ENCODE measurements around the gene MRPS27.

MRPS27 gene

DNA sequence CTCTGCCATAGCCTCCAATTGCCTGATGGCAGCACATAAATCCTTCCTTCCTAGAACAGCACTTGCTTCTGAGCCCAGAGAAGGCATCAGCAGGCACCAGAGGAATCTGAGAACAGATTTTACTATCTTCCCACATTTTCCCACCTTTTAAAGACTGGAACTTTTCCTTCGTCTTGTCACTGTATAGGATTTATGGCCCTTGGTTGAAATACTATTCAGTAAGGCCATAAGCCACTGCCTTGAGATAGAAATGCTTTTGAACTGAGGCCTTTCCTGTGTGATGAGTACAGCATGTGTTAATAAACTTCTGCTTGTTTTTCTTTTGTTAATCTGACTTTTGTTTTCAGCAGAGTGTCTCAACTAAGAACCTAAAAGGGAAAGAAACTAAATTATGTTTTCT is 84.3 kb downstream of the MRPS27 start:
- in situ Hi-C loops (cut with HindIII; ENCODE audit: low sequenced_read_pairs), result no loop called here

- in situ Hi-C loops (cut with HindIII; ENCODE audit: low sequenced_read_pairs), result no loop called here
These were observed 85.2 kb downstream of the MRPS27 start for GRCh38 chr5:72234868-72235267.

- in situ Hi-C loops (cut with HindIII; ENCODE audit: low sequenced_read_pairs), result no loop called here
These were observed 85.8 kb downstream of the MRPS27 start for GRCh38 chr5:72234265-72234700.

- in situ Hi-C loops (cut with HindIII; ENCODE audit: low sequenced_read_pairs), result no loop called here
These were observed 86.2 kb downstream of the MRPS27 start for GRCh38 chr5:72233835-72234234.

DNA sequence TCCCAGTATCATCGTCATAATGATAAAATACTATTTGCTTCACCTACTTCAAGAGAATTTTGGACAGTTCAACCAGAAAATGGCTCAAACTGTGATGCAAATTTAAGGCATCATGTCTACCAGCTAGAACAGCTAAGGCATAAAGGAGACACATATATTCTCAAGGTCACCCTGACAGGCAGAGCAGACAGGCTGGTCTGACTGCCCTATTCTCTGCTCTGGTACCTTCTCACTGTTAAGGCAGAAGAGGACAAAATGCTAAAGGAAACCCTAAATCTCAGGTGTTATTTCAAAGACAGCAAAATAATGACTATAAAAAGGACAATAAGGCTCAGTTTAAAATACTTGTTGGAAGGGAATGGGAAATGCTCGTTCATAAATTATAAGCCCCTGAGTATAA is 87.2 kb downstream of the MRPS27 start:
- in situ Hi-C loops (cut with HindIII; ENCODE audit: low sequenced_read_pairs), result no loop called here

DNA sequence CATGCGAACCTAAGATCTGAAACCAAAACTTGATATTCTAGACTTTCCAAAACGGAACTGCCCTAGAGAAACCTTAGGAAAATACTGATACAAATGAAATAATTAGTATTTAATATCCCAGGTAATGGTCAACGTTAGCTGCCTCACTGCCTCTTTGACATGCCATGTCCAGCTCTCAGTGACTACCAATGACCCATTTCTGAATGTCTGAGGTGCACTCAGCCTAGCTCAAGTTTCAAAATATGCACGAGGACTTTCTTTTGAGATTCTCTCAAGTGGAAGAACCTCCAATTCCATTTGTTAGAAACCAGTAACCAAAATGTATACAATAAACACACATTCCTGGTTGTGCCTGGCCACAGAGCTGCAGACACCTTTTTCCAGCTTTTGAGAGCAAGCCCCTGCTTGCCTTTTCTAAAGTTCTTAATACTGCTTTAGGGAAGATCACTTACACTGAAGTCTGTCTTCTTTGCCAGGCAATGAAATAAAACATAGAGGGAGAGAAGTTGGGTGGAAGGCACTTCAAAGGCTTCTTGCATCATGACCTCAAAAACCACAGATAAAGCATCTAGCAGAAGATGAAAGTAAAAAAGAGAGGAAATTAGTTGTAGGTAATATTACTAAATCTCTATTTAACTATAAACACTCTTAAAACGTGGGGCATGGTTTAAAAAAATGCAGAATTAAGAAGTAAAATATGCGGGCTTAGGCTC is 87.9 kb downstream of the MRPS27 start:
- in situ Hi-C loops (cut with HindIII; ENCODE audit: low sequenced_read_pairs), result no loop called here

- in situ Hi-C loops (cut with HindIII; ENCODE audit: low sequenced_read_pairs), result no loop called here
These were observed 91.1 kb downstream of the MRPS27 start for GRCh38 chr5:72228960-72229359.

GRCh38 chr5:72226950-72227349 is 93.1 kb downstream of the MRPS27 start:
- in situ Hi-C loops (cut with HindIII; ENCODE audit: low sequenced_read_pairs), result no loop called here

DNA sequence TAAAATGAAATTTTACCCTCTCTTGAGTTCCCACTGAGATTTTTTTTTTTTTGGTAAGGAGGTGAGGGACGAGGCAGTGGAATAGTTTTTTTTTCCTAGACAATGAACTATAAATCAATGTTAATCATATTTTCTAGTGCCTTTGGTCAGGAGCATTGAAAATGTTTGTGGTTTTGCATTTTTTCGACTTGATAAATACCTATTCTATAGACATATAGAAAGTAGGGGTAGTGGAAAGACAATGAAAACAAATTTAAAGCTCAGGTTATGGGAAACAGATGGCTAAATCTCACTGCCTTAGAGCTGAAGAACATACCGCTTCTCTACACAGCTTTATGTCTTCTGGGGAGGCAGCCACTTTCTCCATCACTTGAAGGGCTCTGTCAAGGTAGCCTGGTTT is 94.3 kb downstream of the MRPS27 start:
- in situ Hi-C loops (cut with HindIII; ENCODE audit: low sequenced_read_pairs), result no loop called here

- in situ Hi-C loops (cut with HindIII; ENCODE audit: low sequenced_read_pairs), result no loop called here
These were observed 95.0 kb downstream of the MRPS27 start for GRCh38 chr5:72224946-72225463.

- in situ Hi-C loops (cut with HindIII; ENCODE audit: low sequenced_read_pairs), result no loop called here
These were observed 96.7 kb downstream of the MRPS27 start for GRCh38 chr5:72223371-72223770.

DNA sequence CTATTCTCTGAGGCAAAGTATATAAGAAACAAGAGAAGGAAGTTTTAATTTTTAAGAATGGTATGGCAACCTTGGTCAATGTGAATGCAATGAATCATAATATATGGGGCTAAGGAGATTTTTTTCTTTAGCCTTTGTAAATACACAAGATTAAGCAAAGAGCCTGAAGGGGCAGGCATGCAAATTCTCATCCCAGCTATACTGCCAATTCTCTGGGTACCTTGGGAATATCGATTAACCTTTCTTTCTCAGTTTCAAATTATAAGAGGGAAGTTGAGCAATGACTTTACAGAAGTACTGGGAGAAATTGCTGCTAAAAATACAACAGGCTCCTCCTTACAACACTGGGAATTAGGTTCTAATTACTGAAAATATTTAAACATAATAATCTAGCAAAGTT is 97.5 kb downstream of the MRPS27 start:
- in situ Hi-C loops (cut with HindIII; ENCODE audit: low sequenced_read_pairs), result no loop called here

- in situ Hi-C loops (cut with HindIII; ENCODE audit: low sequenced_read_pairs), result no loop called here
These were observed 98.5 kb downstream of the MRPS27 start for GRCh38 chr5:72221541-72221940.

GRCh38 chr5:72221099-72221498 is 98.9 kb downstream of the MRPS27 start:
- in situ Hi-C loops (cut with HindIII; ENCODE audit: low sequenced_read_pairs), result no loop called here

GRCh38 chr5:72216756-72217155 is 103.3 kb downstream of the MRPS27 start:
- in situ Hi-C loops (cut with HindIII; ENCODE audit: low sequenced_read_pairs), result no loop called here

- in situ Hi-C loops (cut with HindIII; ENCODE audit: low sequenced_read_pairs), result no loop called here
These were observed 105.9 kb downstream of the MRPS27 start for GRCh38 chr5:72214168-72214567.

GRCh38 chr5:72213482-72213881 is 106.6 kb downstream of the MRPS27 start:
- in situ Hi-C loops (cut with HindIII; ENCODE audit: low sequenced_read_pairs), result no loop called here

DNA sequence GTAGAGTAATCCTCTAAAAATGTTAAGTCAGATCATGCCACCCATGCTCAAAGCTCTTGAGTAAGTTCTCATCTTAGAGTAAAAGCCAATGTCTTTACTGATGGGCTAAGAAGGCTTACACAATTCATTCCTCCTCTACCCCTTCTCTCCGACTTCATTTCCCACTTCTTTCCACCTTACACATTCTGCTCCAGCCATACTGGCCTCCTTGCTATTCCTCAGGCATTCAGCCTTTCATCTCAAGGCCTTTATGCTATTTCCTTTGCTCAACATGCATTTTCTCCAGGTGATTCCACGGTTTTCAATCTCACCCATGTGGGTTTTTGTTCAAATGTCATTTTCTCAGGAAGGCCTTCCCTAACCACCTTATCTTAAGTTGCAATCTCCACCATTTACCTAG is 107.9 kb downstream of the MRPS27 start:
- in situ Hi-C loops (cut with HindIII; ENCODE audit: low sequenced_read_pairs), result no loop called here

- in situ Hi-C loops (cut with HindIII; ENCODE audit: low sequenced_read_pairs), result no loop called here
These were observed 109.0 kb downstream of the MRPS27 start for GRCh38 chr5:72210888-72211678.

DNA sequence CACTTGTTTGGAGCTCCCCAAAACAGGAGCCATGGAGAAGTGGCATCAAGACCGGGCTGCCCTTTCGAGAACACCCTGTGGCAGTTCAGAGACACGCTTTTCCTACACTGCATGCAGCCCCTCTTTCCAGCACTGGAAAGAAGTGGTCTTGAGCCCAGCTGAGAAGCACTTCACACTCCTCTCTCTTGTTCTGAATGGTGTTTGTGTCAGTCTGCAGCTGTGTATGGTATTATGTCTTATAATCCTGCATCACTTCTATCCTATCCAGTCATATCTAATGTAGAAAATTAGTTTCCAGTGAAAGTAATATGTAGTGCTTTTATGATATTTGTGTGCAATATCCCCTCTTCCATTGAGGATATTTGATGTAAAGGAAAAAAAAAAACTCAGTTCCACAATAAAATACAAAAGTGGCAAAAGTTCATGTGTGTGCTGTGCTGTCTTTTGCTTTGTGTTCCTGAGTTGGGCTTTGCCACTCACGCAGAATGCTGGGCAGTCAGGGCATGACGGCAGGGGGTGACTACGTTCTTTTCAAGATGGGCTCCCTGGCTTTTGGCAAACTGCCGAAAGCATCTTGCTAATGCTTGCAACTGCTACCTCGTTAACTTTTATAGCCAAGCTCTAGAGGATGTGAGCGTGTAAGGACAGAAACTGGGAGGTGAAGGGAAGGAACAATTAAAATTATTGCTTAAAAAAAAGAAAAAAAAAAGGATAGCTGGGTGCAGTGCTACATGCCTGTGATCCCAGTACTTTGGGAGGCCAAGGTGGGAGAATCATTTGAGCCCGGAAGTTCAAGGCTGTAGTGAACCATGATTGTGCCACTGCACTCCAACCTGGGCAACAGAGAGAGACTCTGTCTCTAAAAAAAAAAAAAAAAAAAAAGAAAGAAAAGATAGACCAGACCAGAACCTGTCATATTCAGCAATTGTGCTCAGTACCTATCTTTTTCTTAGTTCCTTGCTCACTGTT is 110.6 kb downstream of the MRPS27 start:
- in situ Hi-C loops (cut with HindIII; ENCODE audit: low sequenced_read_pairs), result no loop called here

GRCh38 chr5:72208324-72208926 is 111.6 kb downstream of the MRPS27 start:
- in situ Hi-C loops (cut with HindIII; ENCODE audit: low sequenced_read_pairs), result no loop called here
